GM19193 (cell line): ENCODE measurements around the gene VAMP5.
A peak's percentile ranks its signal among the peaks of the same experiment; 100 is the strongest.

Experiments used
- POLR2A ChIP-seq: IDR thresholded peaks from 4 replicates; pipeline ENCODE4 v1.6.1; 2011; ENCODE audit not compliant: insufficient read depth, insufficient read length; ENCODE audit errors: extremely low read depth

The VAMP5 gene

DNA sequence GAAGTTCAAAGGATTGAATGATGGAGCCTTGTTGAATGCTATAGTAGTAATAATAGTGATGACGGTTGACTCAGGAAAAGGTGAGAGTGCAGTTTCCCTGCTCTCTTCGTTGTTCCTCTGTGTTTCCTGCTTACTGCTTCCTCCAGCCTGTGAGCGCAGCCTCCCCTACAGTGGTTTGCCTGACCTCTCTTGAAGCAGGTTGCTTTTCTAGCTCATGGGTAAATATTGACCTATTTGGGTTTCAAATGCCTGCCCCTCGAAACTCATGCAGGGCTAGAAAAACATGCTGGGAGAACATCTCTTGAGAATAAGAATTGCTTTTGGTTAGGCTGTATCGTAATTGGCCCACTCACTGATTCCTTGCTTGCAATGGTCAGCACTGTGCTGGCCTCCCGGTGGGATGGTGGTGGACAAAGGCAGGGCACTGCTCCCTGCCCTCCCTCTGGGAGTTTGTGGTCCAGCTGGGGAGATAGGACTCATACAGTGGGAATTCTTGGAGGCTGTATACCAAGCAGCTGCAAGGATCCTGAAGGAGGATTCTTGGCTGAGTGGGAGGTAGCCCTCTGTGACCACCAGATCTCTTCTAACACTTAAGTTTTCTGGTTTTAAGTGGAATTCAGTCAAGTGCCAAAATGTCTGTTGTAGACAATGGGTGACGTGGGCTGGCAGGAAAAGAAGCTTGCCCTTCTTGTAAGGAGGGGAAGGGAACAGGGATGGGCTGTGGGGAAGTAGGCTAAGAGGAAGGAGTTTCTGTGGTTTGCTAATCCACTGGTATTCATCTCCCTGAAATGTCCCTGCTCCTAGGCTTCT, 6.0 kb downstream of the VAMP5 start:
- no peak for TF ChIP-seq POLR2A

DNA sequence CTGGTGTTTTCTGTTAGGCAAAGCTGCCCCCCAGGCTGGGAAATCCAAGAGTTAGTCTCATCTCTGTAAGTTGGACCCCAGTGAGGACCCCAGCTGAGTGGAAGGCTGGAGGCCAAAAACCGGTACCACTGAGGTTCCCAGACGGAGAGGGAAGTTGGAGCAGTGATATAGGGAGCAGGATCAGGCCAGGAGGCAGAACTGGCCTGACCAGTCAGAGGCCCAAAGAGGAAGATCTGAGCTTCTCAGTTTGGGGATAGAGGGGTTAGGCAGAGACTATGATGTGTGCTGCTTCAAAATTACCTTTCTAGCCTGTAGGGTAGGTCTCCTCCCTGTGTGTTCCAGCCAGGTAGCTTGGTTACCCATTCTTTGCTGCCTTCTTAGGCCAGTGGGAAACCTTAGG, 6.7 kb downstream of the VAMP5 start:
- no peak for TF ChIP-seq POLR2A

DNA sequence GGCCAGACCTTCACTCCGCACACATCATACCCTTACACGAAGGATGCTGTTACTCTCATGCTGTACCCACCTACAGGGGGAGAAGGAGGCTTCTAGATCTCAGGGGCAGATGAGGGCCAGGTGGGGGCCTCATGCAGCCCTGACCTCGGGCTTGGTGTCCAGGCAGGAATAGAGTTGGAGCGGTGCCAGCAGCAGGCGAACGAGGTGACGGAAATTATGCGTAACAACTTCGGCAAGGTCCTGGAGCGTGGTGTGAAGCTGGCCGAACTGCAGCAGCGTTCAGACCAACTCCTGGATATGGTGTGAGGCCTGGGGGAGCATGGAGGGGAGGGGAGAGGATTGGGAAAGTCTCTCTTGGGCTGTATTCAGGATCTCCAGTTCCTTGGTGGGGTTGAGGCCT, 7.3 kb downstream of the VAMP5 start:
- no peak for TF ChIP-seq POLR2A

DNA sequence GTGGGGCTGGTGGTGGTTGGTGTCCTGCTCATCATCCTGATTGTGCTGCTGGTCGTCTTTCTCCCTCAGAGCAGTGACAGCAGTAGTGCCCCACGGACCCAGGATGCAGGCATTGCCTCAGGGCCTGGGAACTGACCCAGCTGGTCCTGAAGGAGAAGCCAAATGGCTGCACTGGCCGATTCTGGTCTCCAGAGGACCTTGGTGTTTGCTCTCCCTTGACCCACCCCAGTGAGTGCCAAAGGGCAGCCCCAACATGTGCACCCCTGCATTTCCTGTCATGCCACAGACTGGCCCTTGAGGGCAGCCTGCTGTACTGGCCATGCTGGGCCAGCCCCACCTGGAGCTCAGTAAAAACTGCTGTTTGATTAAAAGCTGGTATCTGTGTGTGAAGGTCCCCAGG, 8.8 kb downstream of the VAMP5 start:
- TF ChIP-seq POLR2A, result no peak

DNA sequence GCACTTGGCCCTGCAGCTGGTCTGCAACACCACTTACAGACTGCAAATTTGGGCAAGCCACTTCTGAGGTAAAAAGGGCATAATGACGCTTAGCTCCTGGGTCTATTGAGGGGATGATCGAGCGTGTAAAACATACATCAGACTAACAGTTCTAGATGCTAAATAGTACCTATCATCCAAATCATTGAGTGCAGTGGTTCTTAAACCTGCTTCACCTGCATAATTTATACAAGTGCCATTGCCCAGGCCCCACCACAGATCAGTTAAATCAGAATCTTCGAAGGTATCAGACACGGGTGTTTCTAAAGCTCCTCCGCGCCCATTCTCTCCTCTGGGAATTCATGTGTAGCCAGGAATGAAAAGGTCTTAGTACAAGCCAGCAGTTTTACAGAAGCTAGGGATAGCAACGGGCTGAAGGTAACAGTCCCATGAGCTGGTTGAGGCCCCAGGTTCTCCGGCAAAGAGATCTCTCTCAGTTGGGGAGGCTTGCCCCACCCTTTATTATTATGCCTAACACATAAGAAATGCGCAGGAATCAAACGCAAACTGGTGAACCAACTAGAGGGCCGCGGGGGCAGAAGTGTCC, 10.6 kb downstream of the VAMP5 start:
- TF ChIP-seq POLR2A, result no peak

DNA sequence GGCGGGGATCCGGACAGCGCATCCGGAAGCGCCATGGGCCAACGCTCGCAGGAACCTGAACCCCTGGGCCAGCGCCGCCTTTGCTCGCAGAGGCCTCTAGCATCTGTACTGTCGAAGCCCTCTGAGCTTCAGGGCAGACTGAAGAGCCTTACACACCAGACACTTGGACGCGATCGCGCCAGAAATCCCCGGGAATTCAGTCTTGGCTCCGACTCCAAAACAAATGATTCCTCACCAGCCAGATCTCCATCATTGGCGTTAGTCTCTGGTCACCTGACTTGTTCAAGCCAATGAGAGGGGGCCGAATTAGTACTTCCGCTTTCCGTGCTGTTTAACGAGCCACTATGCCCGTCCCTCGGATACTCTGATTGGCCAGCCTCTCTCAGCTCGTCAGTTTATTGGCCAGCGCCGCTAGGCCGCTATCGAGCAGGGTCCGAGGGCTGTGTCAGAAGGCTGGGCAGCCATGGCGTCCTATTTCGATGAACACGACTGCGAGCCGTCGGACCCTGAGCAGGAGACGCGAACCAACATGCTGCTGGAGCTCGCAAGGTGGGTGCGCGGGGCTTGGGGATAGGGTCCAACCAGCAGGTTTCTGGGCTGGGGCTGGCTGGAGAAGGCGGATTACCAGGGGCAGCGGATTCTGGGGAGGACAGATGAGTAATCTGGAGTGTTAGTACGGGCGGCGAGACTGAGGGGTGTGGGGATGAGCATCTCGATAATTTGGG, 11.2 kb downstream of the VAMP5 start, which contains the start of gene RNF181:
TSS of gene RNF181 (plus strand) at position 445 of the 725 bp plus-strand sequence. CDS start at position 464, 19 bp downstream.
- peak; percentile 93 for TF ChIP-seq POLR2A

DNA sequence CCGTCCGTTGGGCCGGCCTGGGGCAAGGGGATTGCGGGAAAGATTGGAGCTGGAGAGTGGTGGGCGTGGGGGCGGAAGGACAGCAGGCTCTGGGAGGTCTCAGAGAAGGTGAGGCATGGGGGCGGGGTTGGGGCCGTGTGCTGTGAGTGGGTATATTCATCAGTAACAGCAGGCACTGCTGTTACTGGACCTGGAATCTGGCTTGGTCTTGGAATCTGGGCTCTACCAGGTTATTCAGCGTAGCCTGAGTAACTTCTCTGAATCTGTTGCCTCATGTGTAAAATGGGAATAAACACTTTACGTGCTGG, 11.7 kb downstream of the VAMP5 start:
- TF ChIP-seq POLR2A, result no peak

DNA sequence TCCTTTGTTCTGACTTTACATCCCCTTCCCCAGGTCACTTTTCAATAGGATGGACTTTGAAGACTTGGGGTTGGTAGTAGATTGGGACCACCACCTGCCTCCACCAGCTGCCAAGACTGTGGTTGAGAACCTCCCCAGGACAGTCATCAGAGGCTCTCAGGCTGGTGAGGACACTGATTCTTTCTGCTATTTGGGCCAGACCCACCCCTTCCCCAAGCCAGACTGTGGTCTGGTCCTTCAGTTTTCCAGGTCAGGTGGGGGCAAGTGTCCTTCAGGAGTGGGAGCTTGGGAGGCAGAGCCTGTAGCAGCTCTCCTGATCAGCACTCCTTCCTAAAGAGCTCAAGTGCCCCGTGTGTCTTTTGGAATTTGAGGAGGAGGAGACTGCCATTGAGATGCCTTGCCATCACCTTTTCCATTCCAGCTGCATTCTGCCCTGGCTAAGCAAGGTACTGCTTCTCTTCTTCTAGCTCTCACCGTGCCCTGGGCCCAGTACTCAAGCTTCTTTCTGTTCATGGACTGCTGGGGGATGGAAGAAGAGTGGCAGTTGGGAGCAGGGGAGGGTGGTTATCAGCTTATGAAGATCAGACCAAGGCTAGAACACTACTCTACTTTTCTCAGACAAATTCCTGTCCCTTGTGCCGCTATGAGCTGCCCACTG, 12.4 kb downstream of the VAMP5 start:
- no peak for TF ChIP-seq POLR2A

DNA sequence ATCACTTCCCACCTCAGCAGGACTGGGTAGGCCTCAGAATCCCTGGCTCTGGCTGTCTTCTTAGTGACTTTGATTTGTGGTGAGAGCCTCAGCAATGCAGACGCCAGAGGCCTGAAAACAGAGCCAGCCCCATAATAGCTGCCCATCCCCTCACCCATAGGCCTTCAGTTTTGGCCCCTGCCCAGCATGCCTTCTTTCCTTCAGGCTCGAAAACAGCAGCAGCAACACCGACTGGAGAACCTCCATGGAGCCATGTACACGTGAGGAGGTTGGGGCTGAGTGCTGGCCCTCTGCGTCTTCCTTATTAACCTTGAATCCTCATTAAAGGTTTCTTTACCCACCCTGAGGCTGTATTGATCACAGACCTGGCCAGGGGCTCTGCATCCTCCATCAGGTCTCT, 13.0 kb downstream of the VAMP5 start:
- no peak for TF ChIP-seq POLR2A

DNA sequence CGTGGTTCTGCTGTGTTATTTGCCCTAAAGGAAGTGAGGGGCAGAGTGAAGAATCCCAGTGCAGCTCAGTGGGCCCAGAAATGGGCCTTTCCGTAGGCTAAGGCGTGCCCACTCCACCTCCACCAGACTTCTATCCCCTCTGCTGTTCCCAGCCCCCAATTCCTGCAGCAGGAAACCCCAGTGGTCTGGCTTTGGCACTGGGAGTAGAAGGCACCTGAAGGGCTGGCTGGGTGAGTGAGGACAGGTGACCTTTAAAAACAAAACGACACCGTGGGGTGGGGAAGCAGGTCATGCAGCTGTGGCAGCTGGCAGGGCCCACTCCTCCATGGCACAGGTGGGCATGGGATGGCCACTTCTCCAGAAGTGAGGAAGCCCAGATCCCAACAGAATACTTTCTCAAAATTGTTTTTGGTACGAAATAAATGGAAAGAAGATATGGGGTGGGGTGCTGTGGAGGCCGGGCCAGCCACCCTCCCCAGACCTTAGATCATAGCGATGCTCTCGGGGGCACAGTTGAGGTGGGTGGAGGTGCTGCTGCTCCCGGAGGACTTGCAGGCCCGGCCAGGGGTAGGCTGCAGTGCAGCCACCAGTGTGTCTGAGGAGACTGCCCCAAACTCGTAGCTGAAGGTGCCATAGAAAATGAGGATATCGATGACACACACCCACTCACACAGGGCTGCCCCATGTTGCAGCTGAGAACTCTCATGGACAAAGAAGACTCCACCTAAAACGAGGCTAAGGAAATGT, 14.5 kb downstream of the VAMP5 start:
- TF ChIP-seq POLR2A, result no peak

DNA sequence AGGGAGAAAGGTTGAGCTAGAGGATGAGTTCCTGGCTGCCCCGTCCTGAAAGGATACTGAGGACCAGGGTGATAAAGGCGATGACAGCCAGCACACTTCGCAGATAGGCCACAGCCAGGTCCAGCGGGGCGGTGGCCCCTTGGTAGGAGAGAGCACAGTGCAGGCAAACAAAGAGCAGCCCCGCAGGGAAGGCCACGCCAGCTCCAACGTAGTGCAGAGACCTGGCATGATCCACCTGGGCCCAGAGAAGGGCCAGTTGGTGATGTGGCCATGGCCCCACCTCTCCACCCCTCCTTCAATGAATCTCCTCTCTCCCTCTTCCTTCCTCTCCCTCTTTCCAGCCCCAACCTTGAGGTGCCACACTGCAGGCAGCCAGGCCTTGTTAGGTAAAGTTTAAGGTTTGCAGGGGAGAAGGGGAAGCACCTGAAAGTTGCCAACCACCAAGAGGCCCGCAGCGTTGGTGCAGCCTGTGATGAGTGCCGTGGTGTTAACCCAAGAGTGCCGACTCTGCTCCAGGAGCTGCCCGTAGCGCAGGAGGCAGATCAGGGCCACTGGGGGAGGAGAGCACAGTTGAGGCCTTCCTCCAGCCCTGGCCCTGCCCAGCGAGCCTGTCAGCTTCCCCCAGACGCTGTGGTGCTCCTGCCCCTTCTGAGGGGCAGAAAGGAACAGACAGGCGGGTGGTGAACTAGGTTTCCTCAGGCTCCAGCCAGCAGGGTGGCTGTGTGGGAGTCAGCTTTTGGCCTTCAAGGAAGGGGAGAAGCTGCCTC, 15.4 kb downstream of the VAMP5 start:
- peak; percentile 2 for TF ChIP-seq POLR2A

DNA sequence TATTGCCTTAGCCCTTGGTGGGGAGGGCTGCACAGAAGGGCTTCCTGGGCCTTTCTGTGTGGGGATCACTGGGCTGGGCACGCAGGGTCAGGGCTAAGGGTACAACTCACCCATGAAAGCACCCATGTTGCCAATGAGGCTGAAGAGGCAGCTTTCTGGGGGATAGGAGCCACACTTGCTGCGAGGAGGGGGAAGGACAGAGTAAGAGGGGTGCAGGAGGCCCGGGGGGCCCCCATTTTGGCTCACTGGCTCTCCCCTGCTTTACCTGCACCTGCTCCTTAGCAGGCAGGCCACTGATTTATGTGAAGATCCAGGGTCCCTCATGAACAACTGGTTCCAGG, 16.0 kb downstream of the VAMP5 start:
- no peak for TF ChIP-seq POLR2A

DNA sequence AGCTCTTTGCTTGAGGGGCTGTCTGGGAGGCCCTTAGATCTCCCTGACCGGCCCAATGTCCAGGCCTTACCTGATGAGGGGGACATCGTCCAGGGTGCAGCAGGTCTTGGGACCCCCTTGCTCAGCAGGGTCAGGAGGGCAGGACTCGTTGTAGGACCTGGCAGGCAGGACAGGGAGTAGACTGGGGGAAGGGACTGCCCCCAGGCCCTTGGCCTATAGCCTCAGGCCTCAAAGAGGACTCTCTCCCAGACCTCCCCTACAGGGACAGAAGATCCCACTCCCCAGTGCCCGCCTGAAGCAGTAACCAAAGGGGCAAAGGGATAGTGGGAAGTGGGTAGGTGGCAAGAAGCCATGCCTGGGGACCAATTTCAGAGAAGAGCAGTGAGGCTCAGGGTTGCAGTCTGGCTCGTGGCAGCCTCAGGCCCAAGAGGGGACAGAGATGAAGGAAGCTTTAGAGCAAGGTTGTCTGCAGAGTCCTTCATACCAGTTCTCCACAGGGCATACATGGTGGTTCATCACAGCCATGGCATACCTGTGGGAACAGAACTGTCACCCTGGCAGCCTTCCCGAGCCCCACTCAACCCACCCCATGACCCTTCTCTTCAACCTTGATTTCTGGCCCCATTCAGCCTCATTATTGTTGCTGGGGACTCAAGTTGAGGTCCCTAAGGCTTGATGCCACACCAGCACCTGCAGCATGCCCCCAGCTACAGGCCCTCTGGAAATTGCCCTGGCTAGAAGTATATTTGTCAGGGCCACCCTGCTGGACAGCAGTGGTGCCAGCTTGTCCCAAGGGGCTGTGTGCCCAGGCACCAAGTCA, 16.9 kb downstream of the VAMP5 start:
- no peak for TF ChIP-seq POLR2A
